HCT116 (cell line): ENCODE results near the gene HFE. TPM values are rescaled to one million over a fixed set of nuclear protein-coding genes. Genes with fewer than 3 reads are reported as not detected.

Source experiments
- ATAC-seq: fragments of 200-7000 bp; cut with Tn5 transposase; 2 replicates; pipeline ENCODE4 v1.9.1; 2020; ENCODE audit warnings: mild to moderate bottlenecking, moderate library complexity
- BruUV-seq: library from RNA; stranded (reverse); fragments of 400-500 nt; replicated peaks from 2 replicates; lab custom pipeline; 2021; lab: Mats Ljungman, UMichigan
- CTCF ChIA-PET: fragments of 300-600 bp; sonication (Branson Sonifier 250); formaldehyde crosslinking; loops from one replicate; lab custom pipeline; 2021; ENCODE audit warnings: antibody characterized with exemption; lab: Charles Lee
- POLR2A ChIA-PET: fragments of 300-600, 350-600 bp; sonication (Branson Sonifier 250); formaldehyde crosslinking; loops from one replicate; lab custom pipeline; 2021; ENCODE audit warnings: antibody characterized with exemption; lab: Charles Lee
- RAD21 ChIA-PET, 2 experiments: fragments of 300-600 bp; sonication (Branson Sonifier 250); formaldehyde crosslinking; loops; one replicate each; lab custom pipeline; 2023; ENCODE audit warnings: low total read pairs in 2 of 2; ENCODE audit not compliant: uncharacterized antibody in 2 of 2, unreplicated experiment in 2 of 2, low non-redundant PET in 1 of 2; lab: Charles Lee
- DNase-seq: peaks from one replicate; pipeline ENCODE4 v3.0.0-alpha.2; 2010; ENCODE audit warnings: low read depth, low spot score
- H2AFZ ChIP-seq: fragments of 200-600 bp; shearing (Covaris generic), sonication (generic); 2 replicates; pipeline ENCODE4 v1.6.1; 2017; ENCODE audit warnings: low read depth, mixed run types, mixed read lengths, antibody characterized with exemption, low read length; ENCODE audit not compliant: poor library complexity, severe bottlenecking
- H3K27ac ChIP-seq: 2 replicates; pipeline ENCODE4 v1.5.1; 2012; ENCODE audit warnings: low read depth, low read length
- H3K27me3 ChIP-seq: fragments of 200-600 bp; sonication (generic); 2 replicates; pipeline ENCODE4 v1.6.1; 2016; ENCODE audit warnings: mixed run types, low read length, mixed read lengths; ENCODE audit not compliant: insufficient read depth
- H3K36me3 ChIP-seq, 2 experiments: fragments of 200-500 bp in 1 of 2; fragments of 200-600 bp in 1 of 2; sonication (Bioruptor generic) in 1 of 2; sonication (generic) in 1 of 2; 2 replicates each; pipeline versions ENCODE4 v1.5.1 to v1.6.1; 2014 to 2016; ENCODE audit warnings: low read length in 2 of 2, inconsistent platforms in 1 of 2, mixed read lengths in 1 of 2, mixed run types in 1 of 2; ENCODE audit not compliant: insufficient read depth in 2 of 2, control insufficient read depth in 1 of 2
- H3K4me1 ChIP-seq, 2 experiments: fragments of 200-600 bp in 1 of 2; sonication (generic) in 1 of 2; 2 replicates each; pipeline versions ENCODE4 v1.5.1 to v1.6.1; 2012 to 2017; ENCODE audit warnings: low read length in 2 of 2, inconsistent platforms in 1 of 2, mild to moderate bottlenecking in 1 of 2, mixed read lengths in 1 of 2, mixed run types in 1 of 2, moderate library complexity in 1 of 2; ENCODE audit not compliant: insufficient read depth in 2 of 2, control insufficient read depth in 1 of 2
- H3K4me2 ChIP-seq: fragments of 200-600 bp; sonication (generic); 2 replicates; pipeline ENCODE4 v1.6.1; 2017; ENCODE audit warnings: mixed run types, low read length, mixed read lengths
- H3K4me3 ChIP-seq, 2 experiments: fragments of 200-600 bp in 1 of 2; sonication (generic) in 1 of 2; replicated peaks in 1 of 2; 2 replicates each; pipeline ENCODE4 v1.5.1; 2011 to 2016; ENCODE audit warnings: low read length in 2 of 2, control low read depth in 1 of 2, low read depth in 1 of 2, mild to moderate bottlenecking in 1 of 2, mixed read lengths in 1 of 2, mixed run types in 1 of 2
- H3K79me2 ChIP-seq: fragments of 200-600 bp; sonication (generic); 2 replicates; pipeline ENCODE4 v1.6.1; 2017; ENCODE audit warnings: mild to moderate bottlenecking, mixed run types, low read length, moderate library complexity, mixed read lengths; ENCODE audit not compliant: insufficient read depth
- H3K9ac ChIP-seq: fragments of 200-600 bp; sonication (generic); 2 replicates; pipeline ENCODE4 v1.6.1; 2016; ENCODE audit warnings: low read length, mixed read lengths
- H3K9me2 ChIP-seq: fragments of 200-600 bp; sonication (generic), shearing (Covaris generic); 2 replicates; pipeline ENCODE4 v1.6.1; 2017; ENCODE audit warnings: mixed run types, mild to moderate bottlenecking, moderate library complexity; ENCODE audit not compliant: insufficient read depth
- H3K9me3 ChIP-seq, 2 experiments: fragments of 200-500 bp in 1 of 2; fragments of 200-600 bp in 1 of 2; sonication (Bioruptor generic) in 1 of 2; sonication (generic) in 1 of 2; 2 replicates each; pipeline ENCODE4 v1.6.1; 2014 to 2017; ENCODE audit warnings: low read length in 2 of 2, mixed read lengths in 2 of 2, inconsistent platforms in 1 of 2, low read depth in 1 of 2, mild to moderate bottlenecking in 1 of 2, mixed run types in 1 of 2, moderate library complexity in 1 of 2; ENCODE audit not compliant: control insufficient read depth in 1 of 2, insufficient read depth in 1 of 2
- H4K20me1 ChIP-seq: fragments of 200-600 bp; sonication (generic), shearing (Covaris generic); 2 replicates; pipeline ENCODE4 v1.6.1; 2017; ENCODE audit warnings: mixed run types, mild to moderate bottlenecking, moderate library complexity; ENCODE audit not compliant: insufficient read depth
- ATF3 ChIP-seq: IDR thresholded peaks from 2 replicates; pipeline ENCODE4 v1.6.1; 2012
- EGR1 ChIP-seq: IDR thresholded peaks from 2 replicates; pipeline ENCODE4 v1.6.1; 2012; ENCODE audit warnings: low read depth
- EZH2 ChIP-seq: fragments of 200-600 bp; sonication (generic); IDR thresholded peaks from 2 replicates; pipeline ENCODE4 v1.6.1; 2017; ENCODE audit warnings: antibody characterized with exemption, mixed run types
- EZH2phosphoT487 ChIP-seq: fragments of 200-600 bp; IDR thresholded peaks from 2 replicates; pipeline ENCODE4 v1.6.1; 2018; ENCODE audit warnings: antibody characterized with exemption, borderline replicate concordance
- FOSL1 ChIP-seq: IDR thresholded peaks from 2 replicates; pipeline ENCODE4 v1.6.1; 2012; ENCODE audit warnings: low read depth
- JUND ChIP-seq: IDR thresholded peaks from 2 replicates; pipeline ENCODE4 v1.6.1; 2012
- POLR2AphosphoS5 ChIP-seq: IDR thresholded peaks from 2 replicates; pipeline ENCODE4 v1.6.1; 2011; ENCODE audit warnings: mild to moderate bottlenecking, low read depth, low read length, moderate library complexity
- SP1 ChIP-seq: IDR thresholded peaks from 2 replicates; pipeline ENCODE4 v1.6.1; 2012; ENCODE audit warnings: low read depth
- SRF ChIP-seq: IDR thresholded peaks from 2 replicates; pipeline ENCODE4 v1.6.1; 2012; ENCODE audit warnings: low read depth
- ZNF274 ChIP-seq: fragments of 200-500 bp; sonication (Bioruptor generic); IDR thresholded peaks from 2 replicates; pipeline ENCODE4 v1.6.1; 2014; ENCODE audit warnings: mild to moderate bottlenecking, low read depth, low read length, inconsistent platforms
- intact Hi-C: fragments of 100-400 bp; cut with micrococcal nuclease; formaldehyde crosslinking; loops from 2 replicates; pipeline ENCODE4 v1.10.0; 2022
- total RNA-seq: library from RNA; stranded (reverse); gene quantifications from one replicate; pipeline ENCODE4 v1.2.1, GENCODE V29; 2021; ENCODE audit not compliant: unreplicated experiment
- TF ChIP-seq, protein P1 (sequence below): IDR thresholded peaks from 2 replicates; pipeline ENCODE4 v1.6.1; 2012; ENCODE audit warnings: low read depth
- TF ChIP-seq, protein P2 (sequence below): IDR thresholded peaks from 2 replicates; pipeline ENCODE4 v1.6.1; 2012

The HFE gene
- total RNA-seq, 1 experiment from 2014 or later: 9.8 TPM

DNA sequence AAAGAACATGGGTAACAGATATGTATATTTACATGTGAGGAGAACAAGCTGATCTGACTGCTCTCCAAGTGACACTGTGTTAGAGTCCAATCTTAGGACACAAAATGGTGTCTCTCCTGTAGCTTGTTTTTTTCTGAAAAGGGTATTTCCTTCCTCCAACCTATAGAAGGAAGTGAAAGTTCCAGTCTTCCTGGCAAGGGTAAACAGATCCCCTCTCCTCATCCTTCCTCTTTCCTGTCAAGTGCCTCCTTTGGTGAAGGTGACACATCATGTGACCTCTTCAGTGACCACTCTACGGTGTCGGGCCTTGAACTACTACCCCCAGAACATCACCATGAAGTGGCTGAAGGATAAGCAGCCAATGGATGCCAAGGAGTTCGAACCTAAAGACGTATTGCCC lies 5.2 kb downstream of the HFE start:
- Histone ChIP-seq H3K36me3 (no peaks in the 10 kb centered on the region), H3K9me2 (no peaks in the 10 kb centered on the region), H3K4me3 (no peak overlapping the region), H3K79me2 (no peaks in the 10 kb centered on the region)
- intact Hi-C loops: no loop called here
- CTCF ChIA-PET: no interaction called here
- no peak for TF ChIP-seq POLR2AphosphoS5
- TF ChIP-seq JUND: no peak
- TF ChIP-seq, protein P1, sequence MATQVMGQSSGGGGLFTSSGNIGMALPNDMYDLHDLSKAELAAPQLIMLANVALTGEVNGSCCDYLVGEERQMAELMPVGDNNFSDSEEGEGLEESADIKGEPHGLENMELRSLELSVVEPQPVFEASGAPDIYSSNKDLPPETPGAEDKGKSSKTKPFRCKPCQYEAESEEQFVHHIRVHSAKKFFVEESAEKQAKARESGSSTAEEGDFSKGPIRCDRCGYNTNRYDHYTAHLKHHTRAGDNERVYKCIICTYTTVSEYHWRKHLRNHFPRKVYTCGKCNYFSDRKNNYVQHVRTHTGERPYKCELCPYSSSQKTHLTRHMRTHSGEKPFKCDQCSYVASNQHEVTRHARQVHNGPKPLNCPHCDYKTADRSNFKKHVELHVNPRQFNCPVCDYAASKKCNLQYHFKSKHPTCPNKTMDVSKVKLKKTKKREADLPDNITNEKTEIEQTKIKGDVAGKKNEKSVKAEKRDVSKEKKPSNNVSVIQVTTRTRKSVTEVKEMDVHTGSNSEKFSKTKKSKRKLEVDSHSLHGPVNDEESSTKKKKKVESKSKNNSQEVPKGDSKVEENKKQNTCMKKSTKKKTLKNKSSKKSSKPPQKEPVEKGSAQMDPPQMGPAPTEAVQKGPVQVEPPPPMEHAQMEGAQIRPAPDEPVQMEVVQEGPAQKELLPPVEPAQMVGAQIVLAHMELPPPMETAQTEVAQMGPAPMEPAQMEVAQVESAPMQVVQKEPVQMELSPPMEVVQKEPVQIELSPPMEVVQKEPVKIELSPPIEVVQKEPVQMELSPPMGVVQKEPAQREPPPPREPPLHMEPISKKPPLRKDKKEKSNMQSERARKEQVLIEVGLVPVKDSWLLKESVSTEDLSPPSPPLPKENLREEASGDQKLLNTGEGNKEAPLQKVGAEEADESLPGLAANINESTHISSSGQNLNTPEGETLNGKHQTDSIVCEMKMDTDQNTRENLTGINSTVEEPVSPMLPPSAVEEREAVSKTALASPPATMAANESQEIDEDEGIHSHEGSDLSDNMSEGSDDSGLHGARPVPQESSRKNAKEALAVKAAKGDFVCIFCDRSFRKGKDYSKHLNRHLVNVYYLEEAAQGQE: no peak
- TF ChIP-seq, all 23 proteins: peak for 0
- Histone ChIP-seq H2AFZ (no peak overlapping the region), H4K20me1 (no peaks in the 10 kb centered on the region), H3K9me3 (no peaks in the 10 kb centered on the region), H3K4me2 (no peak overlapping the region), H3K27me3 (no peaks in the 10 kb centered on the region), H3K4me1 (peaks cover 3 to 16% of the 10 kb centered on the region in 2 experiments; a peak in 2 of 4 replicates), H3K27ac (no peak overlapping the region), H3K9ac (no peak overlapping the region)
- POLR2A ChIA-PET: no interaction called here
- RAD21 ChIA-PET: no interaction called here
- BruUV-seq: no TSS peak
- ATAC-seq: no peak
- DNase-seq: no peak

- intact Hi-C loops: no loop called here
- ChIA-PET RAD21 (no interaction called here), POLR2A (interaction anchor here (0.9 to 1.3 kb wide), 3 partner anchors 9 to 68 kb away, joined by 3 to 7 read pairs (median 3); a partner anchor contains a TSS), CTCF (no interaction called here)
- Histone ChIP-seq H3K4me1 (peaks cover 0 to 6% of the 10 kb centered on the region in 2 experiments; a peak in 1 of 4 replicates), H2AFZ (no peak overlapping the region), H3K9ac (no peak overlapping the region), H3K9me2 (no peaks in the 10 kb centered on the region), H3K4me2 (no peak overlapping the region), H3K9me3 (no peaks in the 10 kb centered on the region), H3K36me3 (no peaks in the 10 kb centered on the region), H4K20me1 (no peaks in the 10 kb centered on the region), H3K27me3 (no peaks in the 10 kb centered on the region), H3K4me3 (no peak overlapping the region), H3K27ac (no peak overlapping the region), H3K79me2 (no peaks in the 10 kb centered on the region)
- no TSS peak for BruUV-seq
- TF ChIP-seq EZH2 (no peak), SP1 (no peak), JUND (no peak), ZNF274 (no peak), EGR1 (no peak), ATF3 (no peak), FOSL1 (no peak), EZH2phosphoT487 (no peak), SRF (no peak)
- TF ChIP-seq, protein P2, sequence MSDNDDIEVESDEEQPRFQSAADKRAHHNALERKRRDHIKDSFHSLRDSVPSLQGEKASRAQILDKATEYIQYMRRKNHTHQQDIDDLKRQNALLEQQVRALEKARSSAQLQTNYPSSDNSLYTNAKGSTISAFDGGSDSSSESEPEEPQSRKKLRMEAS: no peak
- ATAC-seq (no peak), DNase-seq (no peak)
Observed at GRCh38 chr6:26094036-26094435, 6.8 kb downstream of the HFE start.
